ENCODE results near the gene EXT2.

DNA sequence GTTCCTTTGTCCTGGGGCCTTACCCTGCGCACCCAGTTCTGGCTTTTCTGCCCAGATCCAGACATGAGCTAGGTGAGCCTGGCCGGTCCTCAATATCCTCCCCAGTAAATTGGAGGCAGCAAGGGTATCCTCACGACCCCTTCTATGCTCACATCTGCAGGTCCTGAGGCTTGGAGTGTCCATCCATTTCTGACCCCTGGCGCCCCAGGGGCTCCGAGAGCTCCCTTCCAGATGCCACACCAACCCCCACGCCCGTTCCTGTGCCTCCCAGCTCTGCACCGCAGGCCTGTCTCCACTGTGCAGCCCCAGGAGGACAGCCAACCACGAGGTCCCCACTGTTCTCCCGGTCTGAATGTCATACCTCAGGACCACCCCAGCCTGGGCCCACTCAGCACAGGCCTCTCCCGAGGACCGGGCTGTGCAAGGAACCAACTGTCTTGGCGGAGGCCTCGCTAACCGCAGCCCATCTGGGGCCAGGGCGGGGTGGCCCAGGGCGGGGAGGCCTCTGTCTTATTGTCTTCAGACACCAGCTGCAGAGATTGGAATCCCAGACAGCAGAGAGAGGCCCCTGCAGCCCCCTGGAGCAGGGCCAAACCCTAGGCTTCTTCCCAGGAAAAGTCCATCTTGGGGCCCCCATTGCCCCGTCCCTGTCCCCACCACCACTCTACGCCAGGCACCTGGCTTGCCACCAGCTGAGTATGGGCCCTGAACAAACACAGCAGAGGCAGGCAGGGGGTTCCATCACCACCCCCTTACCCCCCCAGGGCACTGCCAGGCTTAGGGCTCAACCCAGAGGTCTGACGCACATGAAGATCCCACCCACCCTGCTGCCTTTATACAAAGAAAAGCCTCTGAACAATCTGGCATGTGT lies 175.2 kb downstream of the EXT2 start:
- TF ChIP-seq, protein P1, sequence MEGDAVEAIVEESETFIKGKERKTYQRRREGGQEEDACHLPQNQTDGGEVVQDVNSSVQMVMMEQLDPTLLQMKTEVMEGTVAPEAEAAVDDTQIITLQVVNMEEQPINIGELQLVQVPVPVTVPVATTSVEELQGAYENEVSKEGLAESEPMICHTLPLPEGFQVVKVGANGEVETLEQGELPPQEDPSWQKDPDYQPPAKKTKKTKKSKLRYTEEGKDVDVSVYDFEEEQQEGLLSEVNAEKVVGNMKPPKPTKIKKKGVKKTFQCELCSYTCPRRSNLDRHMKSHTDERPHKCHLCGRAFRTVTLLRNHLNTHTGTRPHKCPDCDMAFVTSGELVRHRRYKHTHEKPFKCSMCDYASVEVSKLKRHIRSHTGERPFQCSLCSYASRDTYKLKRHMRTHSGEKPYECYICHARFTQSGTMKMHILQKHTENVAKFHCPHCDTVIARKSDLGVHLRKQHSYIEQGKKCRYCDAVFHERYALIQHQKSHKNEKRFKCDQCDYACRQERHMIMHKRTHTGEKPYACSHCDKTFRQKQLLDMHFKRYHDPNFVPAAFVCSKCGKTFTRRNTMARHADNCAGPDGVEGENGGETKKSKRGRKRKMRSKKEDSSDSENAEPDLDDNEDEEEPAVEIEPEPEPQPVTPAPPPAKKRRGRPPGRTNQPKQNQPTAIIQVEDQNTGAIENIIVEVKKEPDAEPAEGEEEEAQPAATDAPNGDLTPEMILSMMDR (IDR thresholded peaks at IDR 0.05) = no peak
- TF ChIP-seq TEAD4 (IDR thresholded peaks at IDR 0.05; ENCODE audit: borderline replicate concordance, insufficient read depth) = no peak
- TF ChIP-seq YY1 (IDR thresholded peaks at IDR 0.05; ENCODE audit: low read depth) = no peak
- TF ChIP-seq NFIC (IDR thresholded peaks at IDR 0.05; ENCODE audit: borderline replicate concordance) = no peak
- TF ChIP-seq RXRA (IDR thresholded peaks at IDR 0.05; ENCODE audit: borderline replicate concordance, low read depth) = no peak
- no peak for TF ChIP-seq MAX (IDR thresholded peaks at IDR 0.05; ENCODE audit: low read depth)
- no peak for TF ChIP-seq POLR2AphosphoS5 (IDR thresholded peaks at IDR 0.05; ENCODE audit: low read depth, low read length)
- TF ChIP-seq JUND (IDR thresholded peaks at IDR 0.05) = no peak
- TF ChIP-seq RAD21 (IDR thresholded peaks at IDR 0.05; ENCODE audit: low read length) = no peak
